ENCODE results near the gene OOSP3. TPM values are rescaled to one million over a fixed set of nuclear protein-coding genes. Genes with fewer than 3 reads are reported as not detected.
"Not testable (repeated sequence)": the region's sequence is repeated elsewhere in the genome, so short reads cannot be mapped to it uniquely, and the experiment has no call there.

The OOSP3 gene
- total RNA-seq, 1 experiment from 2014 or later: not detected

DNA sequence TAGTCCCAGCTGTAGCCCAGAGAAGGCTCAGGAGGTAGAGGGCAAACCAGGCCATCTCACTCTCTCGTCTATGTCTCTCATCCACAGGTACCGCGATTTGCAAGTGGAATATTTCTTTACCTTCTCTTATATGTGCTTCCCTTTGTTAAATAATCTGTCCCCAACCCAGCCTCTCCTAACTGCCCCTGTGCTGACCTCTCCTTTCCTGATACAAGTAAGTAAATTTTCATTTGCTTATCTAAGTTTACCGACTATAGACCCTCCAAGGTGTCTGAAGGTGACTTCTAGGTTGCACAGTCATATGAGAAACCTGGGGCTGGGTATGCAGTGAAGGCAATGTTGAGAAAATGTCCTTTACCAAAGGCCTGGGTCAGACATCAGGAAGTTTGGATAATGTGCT lies 33.2 kb upstream of the OOSP3 start, which contains the start of gene CBLIF:
TSS of gene CBLIF (minus strand) at position 101 of the 400 bp plus-strand sequence. CDS start at position 55, 46 bp downstream.
- H3K36me3 ChIP-seq (ENCODE audit: insufficient read depth, low read length, poor library complexity, severe bottlenecking): no peaks in the 10 kb centered on the region
- no peak within 1 kb of the TSS for H3K4me3 ChIP-seq (ENCODE audit: low read depth, low read length, poor library complexity, severe bottlenecking)
- intact Hi-C loops (cut with micrococcal nuclease; ENCODE audit: unreplicated experiment): no loop called here
- DNase-seq (ENCODE audit: low spot score): no peak
- no peaks in the 10 kb centered on the region for H3K27me3 ChIP-seq (replicated peaks; ENCODE audit: insufficient read depth, low read depth, low read length, poor library complexity)
- ChIA-PET CTCF (no interaction called here), POLR2A (ENCODE audit: low non-redundant PET) (no interaction called here)
- BruUV-seq (replicated peaks): no TSS peak
- H3K27ac ChIP-seq (ENCODE audit: low read depth, low read length, poor library complexity, severe bottlenecking): no peak within 1 kb of the TSS
- TF ChIP-seq, protein P1, sequence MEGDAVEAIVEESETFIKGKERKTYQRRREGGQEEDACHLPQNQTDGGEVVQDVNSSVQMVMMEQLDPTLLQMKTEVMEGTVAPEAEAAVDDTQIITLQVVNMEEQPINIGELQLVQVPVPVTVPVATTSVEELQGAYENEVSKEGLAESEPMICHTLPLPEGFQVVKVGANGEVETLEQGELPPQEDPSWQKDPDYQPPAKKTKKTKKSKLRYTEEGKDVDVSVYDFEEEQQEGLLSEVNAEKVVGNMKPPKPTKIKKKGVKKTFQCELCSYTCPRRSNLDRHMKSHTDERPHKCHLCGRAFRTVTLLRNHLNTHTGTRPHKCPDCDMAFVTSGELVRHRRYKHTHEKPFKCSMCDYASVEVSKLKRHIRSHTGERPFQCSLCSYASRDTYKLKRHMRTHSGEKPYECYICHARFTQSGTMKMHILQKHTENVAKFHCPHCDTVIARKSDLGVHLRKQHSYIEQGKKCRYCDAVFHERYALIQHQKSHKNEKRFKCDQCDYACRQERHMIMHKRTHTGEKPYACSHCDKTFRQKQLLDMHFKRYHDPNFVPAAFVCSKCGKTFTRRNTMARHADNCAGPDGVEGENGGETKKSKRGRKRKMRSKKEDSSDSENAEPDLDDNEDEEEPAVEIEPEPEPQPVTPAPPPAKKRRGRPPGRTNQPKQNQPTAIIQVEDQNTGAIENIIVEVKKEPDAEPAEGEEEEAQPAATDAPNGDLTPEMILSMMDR (conservative IDR thresholded peaks at IDR 0.05; ENCODE audit: low read depth, low read length): no peak
- TF ChIP-seq EZH2 (IDR thresholded peaks at IDR 0.05; ENCODE audit: borderline replicate concordance, low read depth, low read length, poor library complexity, severe bottlenecking): no peak
- no peaks in the 10 kb centered on the region for H3K9me3 ChIP-seq (ENCODE audit: low read depth, low read length, poor library complexity, severe bottlenecking)
- no peaks in the 10 kb centered on the region for H3K4me1 ChIP-seq (ENCODE audit: insufficient read depth, low read length, poor library complexity, severe bottlenecking)

DNA sequence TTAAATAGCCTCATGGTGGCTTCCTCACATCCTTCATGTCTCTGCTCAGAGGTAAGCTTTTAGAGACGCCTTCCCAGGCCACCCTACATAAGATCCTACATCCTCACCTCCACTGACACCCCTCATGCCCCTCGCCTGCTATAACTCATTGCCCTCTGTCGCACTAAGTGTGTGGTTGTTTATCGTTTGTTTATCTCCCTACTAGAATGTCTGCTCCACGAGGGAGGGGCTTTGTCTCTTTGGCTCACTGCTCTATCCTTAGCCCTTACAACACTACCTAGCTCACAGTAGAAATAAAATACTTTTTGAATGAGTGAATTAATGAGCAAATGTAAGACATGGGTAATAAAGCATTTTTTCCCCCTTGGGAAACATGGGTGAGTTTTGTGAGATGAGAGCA lies 32.0 kb upstream of the OOSP3 start:
- POLR2A ChIA-PET (ENCODE audit: low non-redundant PET): no interaction called here
- intact Hi-C loops (cut with micrococcal nuclease; ENCODE audit: unreplicated experiment): loop anchor here (2.0 kb wide), 1 partner anchor 32 kb away; the partner anchor contains the start of gene OOSP3

DNA sequence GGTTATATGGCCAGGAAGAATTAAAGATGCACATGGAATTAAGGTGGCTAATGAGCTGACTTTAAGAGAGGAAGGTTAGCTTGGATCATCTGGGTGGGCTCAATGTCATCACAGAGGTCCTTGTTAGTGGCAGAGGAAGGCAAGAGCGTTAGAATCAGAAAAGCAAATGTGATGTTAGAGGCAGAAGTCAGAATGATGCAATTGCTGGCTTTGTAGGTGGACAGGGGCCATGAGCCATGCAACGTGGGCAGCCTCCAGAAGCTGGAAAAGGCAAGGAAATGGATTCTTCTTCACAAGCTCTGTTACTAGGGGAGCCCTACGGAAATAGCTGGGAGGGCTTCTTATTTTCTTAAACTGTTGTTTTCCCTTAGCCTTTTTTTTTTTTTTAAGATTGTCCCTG lies 31.0 kb upstream of the OOSP3 start:
- POLR2A ChIA-PET (ENCODE audit: low non-redundant PET): no interaction called here
- intact Hi-C loops (cut with micrococcal nuclease; ENCODE audit: unreplicated experiment): loop anchor here (2.0 kb wide), 1 partner anchor 31 kb away; the partner anchor contains the start of gene OOSP3
- no TSS peak for BruUV-seq (replicated peaks)

More for the DNA sequence above, 32.0 kb upstream of the OOSP3 start:
- Histone ChIP-seq H3K36me3 (ENCODE audit: insufficient read depth, low read length, poor library complexity, severe bottlenecking) (no peaks in the 10 kb centered on the region), H3K4me1 (ENCODE audit: insufficient read depth, low read length, poor library complexity, severe bottlenecking) (no peaks in the 10 kb centered on the region), H3K27me3 (replicated peaks; ENCODE audit: insufficient read depth, low read depth, low read length, poor library complexity) (no peaks in the 10 kb centered on the region), H3K27ac (ENCODE audit: low read depth, low read length, poor library complexity, severe bottlenecking) (no peak overlapping the region), H3K4me3 (ENCODE audit: low read depth, low read length, poor library complexity, severe bottlenecking) (no peak overlapping the region), H3K9me3 (ENCODE audit: low read depth, low read length, poor library complexity, severe bottlenecking) (no peaks in the 10 kb centered on the region)
- TF ChIP-seq, protein P1 (conservative IDR thresholded peaks at IDR 0.05; ENCODE audit: low read depth, low read length): no peak
- TF ChIP-seq EZH2 (IDR thresholded peaks at IDR 0.05; ENCODE audit: borderline replicate concordance, low read depth, low read length, poor library complexity, severe bottlenecking): no peak
- BruUV-seq (replicated peaks): no TSS peak
- CTCF ChIA-PET: no interaction called here
- DNase-seq (ENCODE audit: low spot score): no peak

DNA sequence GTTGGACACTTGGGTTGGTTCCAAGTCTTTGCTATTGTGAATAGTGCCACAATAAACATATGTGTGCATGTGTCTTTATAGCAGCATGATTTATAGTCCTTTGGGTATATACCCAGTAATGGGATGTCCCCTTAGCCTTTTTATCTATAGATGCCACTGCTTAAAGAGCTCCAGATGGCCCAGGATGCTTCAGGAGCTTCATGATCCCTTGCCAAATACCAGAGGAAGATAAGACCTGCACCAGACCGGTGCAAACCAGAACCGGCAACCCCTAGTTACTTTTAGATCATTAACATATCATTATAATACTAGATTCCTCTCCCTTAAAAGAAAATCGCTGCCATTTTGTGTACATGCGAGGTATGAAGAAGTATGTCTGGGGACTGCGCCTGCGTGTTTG lies 30.1 kb upstream of the OOSP3 start:
- H3K27ac ChIP-seq (ENCODE audit: low read depth, low read length, poor library complexity, severe bottlenecking); DNase-seq (ENCODE audit: low spot score); CTCF ChIA-PET; intact Hi-C loops (cut with micrococcal nuclease; ENCODE audit: unreplicated experiment); H3K27me3 ChIP-seq (replicated peaks; ENCODE audit: insufficient read depth, low read depth, low read length, poor library complexity); H3K4me1 ChIP-seq (ENCODE audit: insufficient read depth, low read length, poor library complexity, severe bottlenecking); BruUV-seq (replicated peaks); H3K9me3 ChIP-seq (ENCODE audit: low read depth, low read length, poor library complexity, severe bottlenecking); H3K4me3 ChIP-seq (ENCODE audit: low read depth, low read length, poor library complexity, severe bottlenecking); POLR2A ChIA-PET (ENCODE audit: low non-redundant PET); H3K36me3 ChIP-seq (ENCODE audit: insufficient read depth, low read length, poor library complexity, severe bottlenecking): not testable (repeated sequence)

More for the DNA sequence above, 31.0 kb upstream of the OOSP3 start:
- Histone ChIP-seq H3K4me1 (ENCODE audit: insufficient read depth, low read length, poor library complexity, severe bottlenecking) (no peaks in the 10 kb centered on the region), H3K36me3 (ENCODE audit: insufficient read depth, low read length, poor library complexity, severe bottlenecking) (no peaks in the 10 kb centered on the region), H3K27ac (ENCODE audit: low read depth, low read length, poor library complexity, severe bottlenecking) (no peak overlapping the region), H3K9me3 (ENCODE audit: low read depth, low read length, poor library complexity, severe bottlenecking) (no peaks in the 10 kb centered on the region), H3K27me3 (replicated peaks; ENCODE audit: insufficient read depth, low read depth, low read length, poor library complexity) (no peaks in the 10 kb centered on the region), H3K4me3 (ENCODE audit: low read depth, low read length, poor library complexity, severe bottlenecking) (no peak overlapping the region)
- no peak for DNase-seq (ENCODE audit: low spot score)
- CTCF ChIA-PET: no interaction called here
- TF ChIP-seq, protein P1 (conservative IDR thresholded peaks at IDR 0.05; ENCODE audit: low read depth, low read length): no peak
- no peak for TF ChIP-seq EZH2 (IDR thresholded peaks at IDR 0.05; ENCODE audit: borderline replicate concordance, low read depth, low read length, poor library complexity, severe bottlenecking)

Data from A673 (cell line).